GM12878 (cell line): ENCODE measurements around the gene EYS. TPM values are rescaled to one million over a fixed set of nuclear protein-coding genes. Genes with fewer than 3 reads are reported as not detected.

Experiments used
- ATAC-seq: fragments of 200-7000 bp; cut with Tn5 transposase; 3 replicates; pipeline ENCODE4 v1.9.1; 2020; ENCODE audit warnings: mild to moderate bottlenecking, moderate library complexity
- BruUV-seq: library from RNA; stranded (reverse); fragments of 400-500 nt; replicated peaks from 2 replicates; lab custom pipeline; 2021; lab: Mats Ljungman, UMichigan
- CTCF ChIA-PET: fragments of 300-600 bp; sonication (Branson Sonifier 250); formaldehyde crosslinking; extraction: SDS; loops from one replicate; lab custom pipeline; 2021; ENCODE audit warnings: inconsistent platforms; lab: Yijun Ruan, JAX
- POLR2A ChIA-PET: fragments of 350-600 bp; formaldehyde crosslinking; extraction: SDS; loops from one replicate; lab custom pipeline; 2021; ENCODE audit warnings: inconsistent platforms; lab: Charles Lee
- RAD21 ChIA-PET: fragments of 300-600 bp; sonication (Branson Sonifier 250); formaldehyde crosslinking; loops from one replicate; lab custom pipeline; 2023; ENCODE audit warnings: antibody characterized with exemption; ENCODE audit not compliant: unreplicated experiment; lab: Charles Lee
- SMC1A ChIA-PET: fragments of 300-600 bp; sonication (Branson Sonifier 250); formaldehyde crosslinking; loops from one replicate; lab custom pipeline; 2023; ENCODE audit not compliant: unreplicated experiment, uncharacterized antibody; lab: Charles Lee
- DNase-seq: peaks from one replicate; pipeline ENCODE4 v3.0.0-alpha.2; 2011; ENCODE audit warnings: low read depth, low spot score
- FAIRE-seq: peaks from 3 replicates; lab custom pipeline; 2011; peaks lifted over from hg19 to GRCh38; lab: Jason Lieb, UNC
- H2AFZ ChIP-seq: 2 replicates; pipeline ENCODE4 v1.6.0; 2011; ENCODE audit warnings: low read depth, low read length, control low read depth; ENCODE audit not compliant: control insufficient read depth
- H3K27ac ChIP-seq: 2 replicates; pipeline ENCODE4 v1.5.1; 2011; ENCODE audit warnings: control low read depth; ENCODE audit not compliant: control insufficient read depth, insufficient read depth
- H3K27me3 ChIP-seq, 2 experiments: replicated peaks in 1 of 2; 2 replicates each; pipeline versions ENCODE4 v1.6.0 to v1.6.1; 2011; ENCODE audit warnings: low read length in 1 of 2; ENCODE audit not compliant: control insufficient read depth in 2 of 2, insufficient read depth in 2 of 2
- H3K36me3 ChIP-seq, 2 experiments: 2 replicates each; pipeline ENCODE4 v1.5.1; 2011; ENCODE audit warnings: low read length in 1 of 2; ENCODE audit not compliant: control insufficient read depth in 2 of 2, insufficient read depth in 2 of 2
- H3K4me1 ChIP-seq: 2 replicates; pipeline ENCODE4 v1.6.1; 2011; ENCODE audit warnings: mild to moderate bottlenecking, low read length, moderate library complexity, mixed read lengths; ENCODE audit not compliant: control insufficient read depth, insufficient read depth
- H3K4me2 ChIP-seq: 2 replicates; pipeline ENCODE4 v1.6.0; 2011; ENCODE audit warnings: control low read depth; ENCODE audit not compliant: control insufficient read depth, insufficient read depth
- H3K4me3 ChIP-seq: fragments of 200-600 bp; sonication (generic); 2 replicates; pipeline ENCODE4 v1.5.1; 2016
- H3K79me2 ChIP-seq: 2 replicates; pipeline ENCODE4 v1.6.0; 2011; ENCODE audit warnings: low read length; ENCODE audit not compliant: control insufficient read depth, insufficient read depth
- H3K9ac ChIP-seq: 2 replicates; pipeline ENCODE4 v1.8.0; 2011; ENCODE audit warnings: low read length, control low read depth, mixed read lengths; ENCODE audit not compliant: control insufficient read depth, insufficient read depth
- H3K9me3 ChIP-seq: replicated peaks from 3 replicates; pipeline ENCODE4 v1.5.1; 2011; ENCODE audit warnings: mild to moderate bottlenecking, low read length; ENCODE audit not compliant: control insufficient read depth, insufficient read depth
- H4K20me1 ChIP-seq: 2 replicates; pipeline ENCODE4 v1.6.0; 2011; ENCODE audit not compliant: control insufficient read depth, insufficient read depth
- ETV6 ChIP-seq, 2 experiments: fragments of 450-650 bp in 1 of 2; IDR thresholded peaks in 1 of 2; conservative IDR thresholded peaks in 1 of 2; 2 replicates each; pipeline ENCODE4 v1.6.1; 2014; ENCODE audit warnings: antibody characterized with exemption in 1 of 2, borderline replicate concordance in 1 of 2, low read depth in 1 of 2, mild to moderate bottlenecking in 1 of 2, moderate library complexity in 1 of 2
- EZH2 ChIP-seq: IDR thresholded peaks from 2 replicates; pipeline ENCODE4 v1.6.1; 2012; ENCODE audit warnings: low read depth, mild to moderate bottlenecking, control low read depth, inconsistent platforms, low read length, borderline replicate concordance; ENCODE audit not compliant: control insufficient read depth
- FOXM1 ChIP-seq: IDR thresholded peaks from 2 replicates; pipeline ENCODE4 v1.6.1; 2012; ENCODE audit warnings: low read depth, mild to moderate bottlenecking, inconsistent platforms, low read length, moderate library complexity
- GABPA ChIP-seq: IDR thresholded peaks from 2 replicates; pipeline ENCODE4 v1.6.1; 2014; ENCODE audit warnings: antibody characterized with exemption, low read depth, mild to moderate bottlenecking, inconsistent platforms
- MYC ChIP-seq: IDR thresholded peaks from 2 replicates; pipeline ENCODE4 v1.6.1; 2011; ENCODE audit warnings: mild to moderate bottlenecking, low read length, moderate library complexity, inconsistent platforms; ENCODE audit not compliant: insufficient read depth, insufficient replicate concordance, insufficient read length, severe bottlenecking
- PML ChIP-seq: IDR thresholded peaks from 2 replicates; pipeline ENCODE4 v1.6.1; 2012; ENCODE audit warnings: low read length, inconsistent platforms
- SMC3 ChIP-seq: IDR thresholded peaks from 2 replicates; pipeline ENCODE4 v1.6.1; 2011; ENCODE audit warnings: low read length, improper control_type of control experiment, borderline replicate concordance
- SUZ12 ChIP-seq: fragments of 200-600 bp; sonication (generic); IDR thresholded peaks from one replicate; pipeline ENCODE4 v1.6.1; 2018; ENCODE audit warnings: antibody characterized with exemption, mild to moderate bottlenecking; ENCODE audit not compliant: unreplicated experiment
- TCF12 ChIP-seq: IDR thresholded peaks from 2 replicates; pipeline ENCODE4 v1.6.1; 2011; ENCODE audit warnings: low read depth, mild to moderate bottlenecking, low read length
- WRNIP1 ChIP-seq: IDR thresholded peaks from 2 replicates; pipeline ENCODE4 v1.6.1; 2011; ENCODE audit warnings: low read depth, low read length, improper control_type of control experiment, borderline replicate concordance
- WGBS: methylation state at CpG from one replicate; pipeline ENCODE4 v1.1.6; 2016; ENCODE audit warnings: low lambda C conversion rate; ENCODE audit not compliant: insufficient replicate concordance, insufficient coverage; ENCODE audit errors: missing lambda C conversion rate; 5-methylcytosine and 5-hydroxymethylcytosine counted together
- in situ Hi-C: fragments of 300-500 bp; cut with MboI; formaldehyde crosslinking; loops from 9 replicates; pipeline ENCODE4 v1.14.3; 2018; ENCODE audit warnings: mixed read lengths
- intact Hi-C: fragments of 100-400 bp; cut with micrococcal nuclease; formaldehyde crosslinking; loops from one replicate; pipeline ENCODE4 v1.14.2; 2022; ENCODE audit not compliant: unreplicated experiment
- polyA plus RNA-seq, 11 experiments: library from polyadenylated mRNA; depleted of rRNA in 4 of 11; unstranded in 6 of 11; stranded (reverse) in 5 of 11; fragments of >200 nt; fragmentation: Nextera tagmentation in 4 of 11; fragmentation: Illumina TruSeq in 1 of 11; extraction: Ambion mirVana in 4 of 11; extraction: Trizol in 1 of 11; gene quantifications; 1 replicate in 1 of 11; 2 replicates in 10 of 11; pipeline versions ENCODE4 v1.2.1 to v1.2.3, GENCODE V29; 2011 to 2016; ENCODE audit warnings: inconsistent platforms in 2 of 11, missing spikeins in 2 of 11, low read depth in 1 of 11
- total RNA-seq, 4 experiments: library from RNA; depleted of rRNA in 3 of 4; stranded (reverse); fragments of >200 nt in 3 of 4; fragmentation: Illumina TruSeq in 1 of 4; extraction: Trizol in 1 of 4; gene quantifications; 2 replicates each; pipeline versions ENCODE4 v1.2.1 to v1.2.3, GENCODE V29; 2013 to 2021
- TF ChIP-seq, protein P1 (sequence below): fragments of 450-650 bp; formaldehyde crosslinking; IDR thresholded peaks from 2 replicates; pipeline ENCODE4 v1.4.0; 2022; ENCODE audit warnings: mild to moderate bottlenecking, moderate library complexity

EYS gene
- total and polyA plus RNA-seq, 10 of the 15 experiments (the other 5 are each of a cell fraction or from before 2014, with no cell fraction given): under 0.01 to 0.14 (median 0.02) TPM; not detected in 1

DNA sequence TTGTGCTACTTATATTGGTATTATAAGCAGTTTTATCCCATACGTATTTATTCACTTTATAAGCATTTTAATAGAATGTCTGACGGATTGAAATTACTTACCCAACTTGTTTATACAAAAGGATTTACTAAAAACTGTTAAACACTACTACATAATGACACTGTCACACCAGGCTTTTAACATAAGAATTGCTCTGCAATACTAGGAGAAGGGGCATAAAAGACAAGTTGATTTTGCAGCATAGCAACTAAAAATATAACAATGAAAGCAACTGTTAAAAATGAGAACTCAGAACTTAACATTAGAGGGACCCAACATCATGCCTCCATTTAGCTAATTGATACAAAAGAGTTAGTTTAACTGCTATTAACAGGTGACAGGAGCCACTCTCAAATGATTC is 1076.1 kb downstream of the EYS start (continued):
- TF ChIP-seq ETV6 (conservative IDR thresholded peaks at IDR 0.05 in 1 of 2, IDR thresholded peaks at IDR 0.05 in 1 of 2; ENCODE audit: borderline replicate concordance in 1 of 2, low read depth in 1 of 2): no peak

DNA sequence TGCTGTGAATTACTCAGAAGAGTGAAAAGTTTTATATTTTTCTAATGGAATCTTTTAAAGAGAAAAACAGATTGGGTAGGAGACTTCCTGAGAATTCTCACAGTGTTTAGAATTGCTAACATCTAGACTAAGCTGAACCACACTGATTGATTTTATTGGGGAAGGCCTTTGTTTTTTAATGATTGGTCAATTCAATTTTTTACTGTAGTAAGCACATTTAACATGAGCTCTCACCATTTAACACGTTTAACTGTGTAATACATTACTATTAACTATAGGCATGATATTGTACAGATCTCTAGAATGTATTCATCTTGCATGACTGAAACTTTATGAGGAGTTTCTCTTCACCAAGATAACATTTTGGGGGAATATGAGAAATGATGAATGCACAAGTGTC is 1084.1 kb downstream of the EYS start:
- no peaks in the 10 kb centered on the region for H3K4me1 ChIP-seq
- SMC1A ChIA-PET: no interaction called here
- no peak overlapping the region for H3K4me2 ChIP-seq
- H3K27me3 ChIP-seq: no peaks in the 10 kb centered on the region
- no peak for DNase-seq
- H3K79me2 ChIP-seq: no peaks in the 10 kb centered on the region
- CTCF ChIA-PET: no interaction called here
- no peak overlapping the region for H3K27ac ChIP-seq
- RAD21 ChIA-PET: no interaction called here
- H3K9me3 ChIP-seq: no peaks in the 10 kb centered on the region
- 0% methylated on average over 1 of the region's 1 CpG for WGBS
- in situ Hi-C loops (no loop called here), intact Hi-C loops (no loop called here)
- H2AFZ ChIP-seq: no peak overlapping the region
- H3K4me3 ChIP-seq: no peak overlapping the region
- no TSS peak for BruUV-seq
- no peaks in the 10 kb centered on the region for H3K36me3 ChIP-seq
- no peak overlapping the region for H3K9ac ChIP-seq
- no peak for ATAC-seq
- H4K20me1 ChIP-seq: no peaks in the 10 kb centered on the region
- FAIRE-seq: no peak
- TF ChIP-seq WRNIP1: no peak
- POLR2A ChIA-PET: no interaction called here

DNA sequence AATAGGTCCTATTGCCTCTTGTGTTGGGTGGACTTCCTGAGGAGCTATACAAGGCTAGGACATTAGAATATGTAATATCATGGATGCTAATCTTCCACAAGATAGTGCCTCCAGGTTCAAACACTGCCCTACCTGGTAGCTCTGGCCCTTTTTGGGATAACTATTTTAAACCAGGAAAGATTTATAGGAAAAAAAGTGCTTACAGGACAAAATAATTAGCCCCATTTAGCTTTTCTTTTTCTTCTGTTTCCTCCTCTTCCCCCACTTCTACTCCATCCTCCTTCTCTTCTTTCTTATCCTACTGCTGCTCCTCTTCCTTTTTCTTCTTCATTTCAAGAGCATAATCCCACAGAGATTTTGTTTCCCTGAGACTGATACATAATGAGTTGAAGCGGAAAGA is 1104.0 kb downstream of the EYS start:
- no peaks in the 10 kb centered on the region for H3K27me3 ChIP-seq
- H3K4me1 ChIP-seq: no peaks in the 10 kb centered on the region
- ChIA-PET CTCF (no interaction called here), SMC1A (no interaction called here)
- H3K9ac ChIP-seq: no peak overlapping the region
- H3K4me2 ChIP-seq: no peak overlapping the region
- BruUV-seq: no TSS peak
- H3K9me3 ChIP-seq: no peaks in the 10 kb centered on the region
- ATAC-seq (no peak), FAIRE-seq (no peak)
- H4K20me1 ChIP-seq: no peaks in the 10 kb centered on the region
- H3K4me3 ChIP-seq: no peak overlapping the region
- in situ Hi-C loops (no loop called here), intact Hi-C loops (no loop called here)
- H3K27ac ChIP-seq: no peak overlapping the region
- 0% methylated on average over 1 of the region's 1 CpG for WGBS
- no peaks in the 10 kb centered on the region for H3K79me2 ChIP-seq
- no peaks in the 10 kb centered on the region for H3K36me3 ChIP-seq
- no peak for TF ChIP-seq SMC3
- TF ChIP-seq SUZ12: no peak
- TF ChIP-seq GABPA: no peak
- no peak for TF ChIP-seq FOXM1
- TF ChIP-seq EZH2: no peak
- TF ChIP-seq TCF12: no peak
- TF ChIP-seq MYC: no peak
- TF ChIP-seq PML: no peak
- TF ChIP-seq, protein P1, sequence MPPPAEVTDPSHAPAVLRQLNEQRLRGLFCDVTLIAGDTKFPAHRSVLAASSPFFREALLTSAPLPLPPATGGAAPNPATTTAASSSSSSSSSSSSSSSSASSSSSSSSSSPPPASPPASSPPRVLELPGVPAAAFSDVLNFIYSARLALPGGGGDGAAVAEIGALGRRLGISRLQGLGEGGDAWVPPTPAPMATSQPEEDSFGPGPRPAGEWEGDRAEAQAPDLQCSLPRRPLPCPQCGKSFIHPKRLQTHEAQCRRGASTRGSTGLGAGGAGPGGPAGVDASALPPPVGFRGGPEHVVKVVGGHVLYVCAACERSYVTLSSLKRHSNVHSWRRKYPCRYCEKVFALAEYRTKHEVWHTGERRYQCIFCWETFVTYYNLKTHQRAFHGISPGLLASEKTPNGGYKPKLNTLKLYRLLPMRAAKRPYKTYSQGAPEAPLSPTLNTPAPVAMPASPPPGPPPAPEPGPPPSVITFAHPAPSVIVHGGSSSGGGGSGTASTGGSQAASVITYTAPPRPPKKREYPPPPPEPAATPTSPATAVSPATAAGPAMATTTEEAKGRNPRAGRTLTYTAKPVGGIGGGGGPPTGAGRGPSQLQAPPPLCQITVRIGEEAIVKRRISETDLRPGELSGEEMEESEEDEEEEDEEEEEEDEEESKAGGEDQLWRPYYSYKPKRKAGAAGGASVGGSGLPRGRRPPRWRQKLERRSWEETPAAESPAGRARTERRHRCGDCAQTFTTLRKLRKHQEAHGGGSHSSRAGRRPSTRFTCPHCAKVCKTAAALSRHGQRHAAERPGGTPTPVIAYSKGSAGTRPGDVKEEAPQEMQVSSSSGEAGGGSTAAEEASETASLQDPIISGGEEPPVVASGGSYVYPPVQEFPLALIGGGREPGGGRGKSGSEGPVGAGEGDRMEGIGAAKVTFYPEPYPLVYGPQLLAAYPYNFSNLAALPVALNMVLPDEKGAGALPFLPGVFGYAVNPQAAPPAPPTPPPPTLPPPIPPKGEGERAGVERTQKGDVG (CRISPR knock-in tag): no peak
- TF ChIP-seq, all 136 proteins: peak for 0
- H2AFZ ChIP-seq: no peak overlapping the region
- ChIA-PET POLR2A (no interaction called here), RAD21 (no interaction called here)
- no peak for DNase-seq
